Ovary (tissue), 3 donors: ENCODE results near the gene STOML3.

ENCODE experiments used
- EP300 ChIP-seq: sonication (generic); formaldehyde crosslinking; IDR thresholded peaks from one replicate; pipeline ENCODE4 v1.6.1; 2017; ENCODE audit warnings: antibody characterized with exemption
- POLR2A ChIP-seq: fragments of 450-650 bp; IDR thresholded peaks from one replicate; pipeline ENCODE4 v1.6.1; 2017; ENCODE audit warnings: antibody characterized with exemption, mild to moderate bottlenecking, moderate library complexity
- TF ChIP-seq, protein P1 (sequence below), 3 donors: fragments of 450-650 bp in 2 of 3; fragments of 200-600 bp in 1 of 3; IDR thresholded peaks; one replicate each; pipeline versions ENCODE4 v1.5.1 to v1.8.0; 2016 to 2022; ENCODE audit warnings: antibody characterized with exemption in 3 of 3, mild to moderate bottlenecking in 1 of 3
- donor health status: DM: no; HTN: no; CAD: no.

GRCh38 chr13:38990693-38991092, at the start of gene STOML3:
- TF ChIP-seq, protein P1, sequence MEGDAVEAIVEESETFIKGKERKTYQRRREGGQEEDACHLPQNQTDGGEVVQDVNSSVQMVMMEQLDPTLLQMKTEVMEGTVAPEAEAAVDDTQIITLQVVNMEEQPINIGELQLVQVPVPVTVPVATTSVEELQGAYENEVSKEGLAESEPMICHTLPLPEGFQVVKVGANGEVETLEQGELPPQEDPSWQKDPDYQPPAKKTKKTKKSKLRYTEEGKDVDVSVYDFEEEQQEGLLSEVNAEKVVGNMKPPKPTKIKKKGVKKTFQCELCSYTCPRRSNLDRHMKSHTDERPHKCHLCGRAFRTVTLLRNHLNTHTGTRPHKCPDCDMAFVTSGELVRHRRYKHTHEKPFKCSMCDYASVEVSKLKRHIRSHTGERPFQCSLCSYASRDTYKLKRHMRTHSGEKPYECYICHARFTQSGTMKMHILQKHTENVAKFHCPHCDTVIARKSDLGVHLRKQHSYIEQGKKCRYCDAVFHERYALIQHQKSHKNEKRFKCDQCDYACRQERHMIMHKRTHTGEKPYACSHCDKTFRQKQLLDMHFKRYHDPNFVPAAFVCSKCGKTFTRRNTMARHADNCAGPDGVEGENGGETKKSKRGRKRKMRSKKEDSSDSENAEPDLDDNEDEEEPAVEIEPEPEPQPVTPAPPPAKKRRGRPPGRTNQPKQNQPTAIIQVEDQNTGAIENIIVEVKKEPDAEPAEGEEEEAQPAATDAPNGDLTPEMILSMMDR (IDR thresholded peaks at IDR 0.05) = no peak
- TF ChIP-seq POLR2A = no peak
- TF ChIP-seq EP300 = no peak
